Esophagus muscularis mucosa (tissue), 4 donors: ENCODE data around the gene RFC5. TPM values are rescaled to one million over a fixed set of nuclear protein-coding genes. Genes with fewer than 3 reads are reported as not detected.

Source experiments
- DNase-seq: peaks from one replicate; pipeline ENCODE4 v3.0.0-alpha.2; 2017; ENCODE audit errors: extremely low spot score
- H3K27ac ChIP-seq, 4 donors: fragments of 200-600 bp; sonication (generic); replicated peaks in 1 of 4; 1 replicate in 3 of 4; 2 replicates in 1 of 4; pipeline ENCODE4 v1.5.1; 2016 to 2019; ENCODE audit warnings: mild to moderate bottlenecking in 1 of 4
- H3K27me3 ChIP-seq, 4 donors: fragments of 200-600 bp; sonication (generic); one replicate each; pipeline versions ENCODE4 v1.5.1 to v1.6.0; 2016 to 2019
- H3K36me3 ChIP-seq, 4 donors: fragments of 200-600 bp; sonication (generic); one replicate each; pipeline ENCODE4 v1.5.1; 2016 to 2019
- H3K4me1 ChIP-seq, 4 donors: fragments of 200-600 bp; sonication (generic); one replicate each; pipeline ENCODE4 v1.5.1; 2016 to 2019
- H3K4me3 ChIP-seq, 4 donors: fragments of 200-600 bp; sonication (generic); 1 replicate in 2 of 4; 2 replicates in 2 of 4; pipeline ENCODE4 v1.5.1; 2016 to 2019; ENCODE audit warnings: mild to moderate bottlenecking in 4 of 4, moderate library complexity in 1 of 4
- H3K9me3 ChIP-seq, 4 donors: fragments of 200-600 bp; sonication (generic); 1 replicate in 3 of 4; 2 replicates in 1 of 4; pipeline ENCODE4 v1.5.1; 2016 to 2019
- CTCF ChIP-seq, 3 experiments: fragments of 200-600 bp in 2 of 3; fragments of 450-650 bp in 1 of 3; sonication (generic) in 2 of 3; IDR thresholded peaks; one replicate each; pipeline ENCODE4 v1.5.1; 2017 to 2019; ENCODE audit warnings: antibody characterized with exemption in 3 of 3, mild to moderate bottlenecking in 2 of 3, moderate library complexity in 1 of 3
- EP300 ChIP-seq: sonication (generic); formaldehyde crosslinking; IDR thresholded peaks from one replicate; pipeline ENCODE4 v1.6.1; 2017; ENCODE audit warnings: antibody characterized with exemption
- POLR2A ChIP-seq: fragments of 450-650 bp; IDR thresholded peaks from one replicate; pipeline ENCODE4 v1.6.1; 2017; ENCODE audit warnings: antibody characterized with exemption, moderate library complexity, mild to moderate bottlenecking, low read depth
- POLR2AphosphoS5 ChIP-seq, 2 donors: sonication (generic); formaldehyde crosslinking; IDR thresholded peaks; one replicate each; pipeline ENCODE4 v1.6.1; 2017; ENCODE audit warnings: antibody characterized with exemption in 2 of 2
- WGBS: methylation state at CpG from one replicate; pipeline ENCODE4 v1.1.5; 2018; 5-methylcytosine and 5-hydroxymethylcytosine counted together
- intact Hi-C: fragments of 100-400 bp; cut with DNase I; formaldehyde crosslinking; loops from one replicate; pipeline ENCODE4 v1.15.1; 2023
- total RNA-seq, 4 donors: library from RNA; depleted of rRNA; stranded (reverse); fragments of >200 nt; gene quantifications; one replicate each; pipeline versions ENCODE4 v1.1.0 to v1.2.1, GENCODE V29; 2016

The RFC5 gene
- total RNA-seq, 4 donors from 2014 or later, result 8.7 to 11.3 (median 10.0) TPM

GRCh38 chr12:118050972-118051910 is 34.7 kb downstream of the RFC5 start:
- Histone ChIP-seq H3K27ac (peak overlapping the region in 3 of 4 donors; percentile 73 to 77 (median 75)), H3K36me3 (peaks cover 18 to 51% (median 36%) of the 10 kb centered on the region in 4 donors), H3K27me3 (no peaks in the 10 kb centered on the region), H3K9me3 (no peaks in the 10 kb centered on the region), H3K4me1 (peaks cover 35 to 49% (median 38%) of the 10 kb centered on the region in 4 donors), H3K4me3 (no peak overlapping the region)
- no peak for TF ChIP-seq POLR2A
- TF ChIP-seq POLR2AphosphoS5 (IDR thresholded peaks at IDR 0.05), result no peak
- TF ChIP-seq CTCF (IDR thresholded peaks at IDR 0.05), result no peak
- TF ChIP-seq EP300, result no peak
- intact Hi-C loops, result loop anchor here (5.0 kb wide), 1 partner anchor 34 kb away; the partner anchor contains the start of gene RFC5
- DNase-seq, result no peak
- 88% methylated on average over 12 of the region's 12 CpGs for WGBS

DNA sequence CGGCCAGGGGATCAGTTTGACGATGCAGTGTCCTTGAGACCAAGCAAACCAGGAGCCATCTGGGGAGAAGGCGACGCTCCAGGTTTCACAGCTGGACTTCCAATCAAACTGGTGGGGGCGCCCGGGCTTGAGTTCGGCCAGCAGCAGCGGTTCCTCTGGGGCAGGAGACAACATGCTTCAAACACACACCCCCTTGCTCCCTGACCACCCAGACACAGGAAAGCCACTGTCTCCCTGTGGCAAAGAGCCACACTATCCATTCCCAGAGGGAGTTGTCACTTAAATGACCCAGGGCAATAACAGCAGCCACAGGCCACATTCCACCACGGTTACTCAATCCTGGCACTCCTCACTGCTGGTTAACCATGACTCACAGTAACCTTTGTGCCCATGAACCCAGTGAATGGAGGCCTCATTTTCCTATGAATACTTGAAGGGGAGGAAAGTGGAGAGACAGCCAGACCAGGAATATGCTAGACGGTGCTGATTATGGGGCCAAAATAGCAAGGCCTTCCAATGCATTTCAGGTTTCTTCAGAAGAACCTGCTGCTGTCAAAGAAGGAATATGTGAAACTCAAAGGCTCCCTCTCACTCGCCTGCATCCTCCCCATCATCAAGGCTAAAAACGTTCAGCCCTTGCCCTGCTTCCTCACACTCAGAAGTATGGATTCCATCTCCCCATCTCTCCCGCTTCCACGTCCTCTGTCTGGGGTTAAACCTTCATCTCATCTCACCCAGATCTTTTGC is 36.0 kb downstream of the RFC5 start:
- peaks cover 42 to 52% (median 47%) of the 10 kb centered on the region in 4 donors for H3K4me1 ChIP-seq

GRCh38 chr12:118053071-118053985 is 36.8 kb downstream of the RFC5 start:
- no peak overlapping the region for H3K4me3 ChIP-seq
- H3K27ac ChIP-seq, result peak overlapping the region; percentile 47 to 77 (median 74)
- no peak for DNase-seq
- 92% methylated on average over 10 of the region's 10 CpGs for WGBS
- H3K27me3 ChIP-seq, result no peaks in the 10 kb centered on the region
- peaks cover 42 to 56% (median 49%) of the 10 kb centered on the region in 4 donors for H3K4me1 ChIP-seq
- intact Hi-C loops, result loop anchor here (5.0 kb wide), 1 partner anchor 36 kb away; the partner anchor contains the start of gene RFC5
- TF ChIP-seq POLR2AphosphoS5 (IDR thresholded peaks at IDR 0.05) (no peak), EP300 (no peak), CTCF (IDR thresholded peaks at IDR 0.05) (no peak), POLR2A (no peak)
- H3K36me3 ChIP-seq, result peaks cover 18 to 32% (median 23%) of the 10 kb centered on the region in 4 donors
- H3K9me3 ChIP-seq, result no peaks in the 10 kb centered on the region

More for the DNA sequence above, 36.0 kb downstream of the RFC5 start:
- Histone ChIP-seq H3K4me3 (no peak overlapping the region), H3K27me3 (no peaks in the 10 kb centered on the region), H3K9me3 (no peaks in the 10 kb centered on the region), H3K27ac (peak overlapping the region; percentile 47 to 77 (median 74)), H3K36me3 (peaks cover 18 to 38% (median 31%) of the 10 kb centered on the region in 4 donors)
- DNase-seq, result no peak
- 57% methylated on average over 10 of the region's 14 CpGs for WGBS
- TF ChIP-seq POLR2AphosphoS5 (IDR thresholded peaks at IDR 0.05) (peak; percentile 65 to 78), POLR2A (no peak)
- intact Hi-C loops, result loop anchor here (5.0 kb wide), 1 partner anchor 35 kb away; the partner anchor contains the start of gene RFC5

GRCh38 chr12:118055144-118055557 is 38.6 kb downstream of the RFC5 start:
- Histone ChIP-seq H3K36me3 (peaks cover 8 to 21% (median 14%) of the 10 kb centered on the region in 4 donors), H3K9me3 (no peaks in the 10 kb centered on the region), H3K4me1 (peaks cover 58 to 72% (median 60%) of the 10 kb centered on the region in 4 donors), H3K27ac (peak overlapping the region in 3 of 4 donors; percentile 20 to 24 (median 24)), H3K27me3 (no peaks in the 10 kb centered on the region), H3K4me3 (no peak overlapping the region)
- intact Hi-C loops, result no loop called here
- DNase-seq, result no peak
- 80% methylated on average over 1 of the region's 2 CpGs for WGBS
- TF ChIP-seq CTCF (IDR thresholded peaks at IDR 0.05) (peak; percentile 29 to 67 (median 32)), POLR2AphosphoS5 (IDR thresholded peaks at IDR 0.05) (no peak)
